H7 (cell line): ENCODE results near the gene WDR31. TPM values are rescaled to one million over a fixed set of nuclear protein-coding genes. Genes with fewer than 3 reads are reported as not detected.

Source experiments
- DNase-seq: peaks from one replicate; pipeline ENCODE4 v3.0.0; 2012
- H3K27me3 ChIP-seq: 2 replicates; pipeline ENCODE4 v1.6.0; 2011; ENCODE audit warnings: mild to moderate bottlenecking, low read length; ENCODE audit not compliant: control insufficient read depth, insufficient read depth
- H3K36me3 ChIP-seq: replicated peaks from 2 replicates; pipeline ENCODE4 v1.5.1; 2011; ENCODE audit warnings: low read length; ENCODE audit not compliant: control insufficient read depth, insufficient read depth
- H3K4me3 ChIP-seq: 2 replicates; pipeline ENCODE4 v1.5.1; 2011; ENCODE audit warnings: low read depth, mild to moderate bottlenecking, control low read depth, low read length, moderate library complexity; ENCODE audit not compliant: insufficient read depth
- total RNA-seq: library from RNA; depleted of rRNA; stranded (reverse); fragments of >200 nt; shearing (Covaris generic); gene quantifications from 2 replicates; pipeline ENCODE4 v1.2.3, GENCODE V29; 2014

The WDR31 gene
- total RNA-seq, 1 experiment from 2014 or later: 0.38 TPM

DNA sequence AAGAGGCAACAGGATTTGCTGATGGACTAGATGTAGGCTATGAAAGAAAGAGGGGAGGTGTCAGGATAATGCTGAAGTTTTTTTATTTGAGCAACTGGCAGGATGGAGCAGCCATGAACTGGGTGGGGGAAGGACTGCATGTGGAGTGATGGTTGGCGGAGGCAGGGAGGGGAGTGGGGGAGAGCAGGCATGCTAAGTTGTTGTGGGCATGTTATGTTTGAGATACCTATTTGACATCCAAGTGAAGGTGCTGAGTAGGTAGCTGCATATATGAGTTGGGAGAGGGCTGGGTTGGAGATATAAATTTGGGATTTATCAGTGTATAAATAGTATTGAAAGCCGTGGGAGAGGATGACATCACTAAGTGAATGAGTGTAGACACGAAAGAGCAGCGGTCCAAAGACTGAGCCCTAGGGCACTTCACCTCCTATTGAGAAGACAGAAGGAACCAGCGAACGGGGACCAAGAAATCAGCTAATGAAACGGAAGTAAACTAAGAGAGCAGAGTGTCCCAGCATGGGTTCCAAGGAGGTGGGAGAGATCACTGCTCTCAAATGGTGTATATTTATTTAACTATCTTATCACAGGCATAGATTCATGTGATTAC lies 16.7 kb upstream of the WDR31 start:
- H3K27me3 ChIP-seq: peaks cover 2% of the 10 kb centered on the region; the same call in 1 of the 2 replicates
- no peak for DNase-seq
- H3K4me3 ChIP-seq: no peak overlapping the region
- no peaks in the 10 kb centered on the region for H3K36me3 ChIP-seq

- no peak for DNase-seq
- H3K4me3 ChIP-seq: no peak overlapping the region
Observed at GRCh38 chr9:113355040-113355596, 15.0 kb upstream of the WDR31 start.

DNA sequence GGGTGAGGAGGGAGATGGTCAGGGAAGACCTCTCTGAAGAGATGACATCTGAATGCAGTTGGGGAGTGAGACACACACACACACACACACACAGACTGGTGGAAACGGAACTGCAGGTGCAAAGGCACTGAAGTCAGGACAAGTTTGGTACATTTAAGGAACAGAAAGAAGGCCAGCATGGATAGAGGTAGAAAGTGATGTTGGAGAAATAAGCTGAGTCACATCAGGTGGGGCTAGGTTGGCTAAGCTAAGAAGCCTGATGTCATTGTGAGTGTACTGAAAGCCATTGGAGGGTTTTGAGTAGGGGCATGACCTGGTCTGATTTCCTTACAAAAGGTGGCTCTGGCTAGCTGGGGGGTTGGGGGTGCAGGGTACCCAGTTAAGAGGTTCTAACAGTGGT lies 12.3 kb upstream of the WDR31 start:
- Histone ChIP-seq H3K27me3 (peaks cover 30% of the 10 kb centered on the region), H3K36me3 (no peaks in the 10 kb centered on the region), H3K4me3 (no peak overlapping the region)
- no peak for DNase-seq

More at GRCh38 chr9:113355040-113355596, 15.0 kb upstream of the WDR31 start:
- Histone ChIP-seq H3K27me3 (peaks cover 14% of the 10 kb centered on the region), H3K36me3 (no peaks in the 10 kb centered on the region)

- no peak overlapping the region for H3K4me3 ChIP-seq
Observed at GRCh38 chr9:113352006-113352405, 11.9 kb upstream of the WDR31 start.

GRCh38 chr9:113350937-113351336 lies 10.9 kb upstream of the WDR31 start:
- no peak for DNase-seq
- no peak overlapping the region for H3K4me3 ChIP-seq

More at GRCh38 chr9:113352006-113352405, 11.9 kb upstream of the WDR31 start:
- no peak for DNase-seq
- Histone ChIP-seq H3K27me3 (peaks cover 34% of the 10 kb centered on the region), H3K36me3 (no peaks in the 10 kb centered on the region)

GRCh38 chr9:113350107-113350661 lies 10.1 kb upstream of the WDR31 start:
- Histone ChIP-seq H3K36me3 (no peaks in the 10 kb centered on the region), H3K27me3 (peaks cover 34% of the 10 kb centered on the region), H3K4me3 (peak overlapping the region; percentile 66; the same call in 1 of the 2 replicates)
- DNase-seq: peak; percentile 48

More at GRCh38 chr9:113350937-113351336, 10.9 kb upstream of the WDR31 start:
- no peaks in the 10 kb centered on the region for H3K36me3 ChIP-seq
- H3K27me3 ChIP-seq: peaks cover 34% of the 10 kb centered on the region

DNA sequence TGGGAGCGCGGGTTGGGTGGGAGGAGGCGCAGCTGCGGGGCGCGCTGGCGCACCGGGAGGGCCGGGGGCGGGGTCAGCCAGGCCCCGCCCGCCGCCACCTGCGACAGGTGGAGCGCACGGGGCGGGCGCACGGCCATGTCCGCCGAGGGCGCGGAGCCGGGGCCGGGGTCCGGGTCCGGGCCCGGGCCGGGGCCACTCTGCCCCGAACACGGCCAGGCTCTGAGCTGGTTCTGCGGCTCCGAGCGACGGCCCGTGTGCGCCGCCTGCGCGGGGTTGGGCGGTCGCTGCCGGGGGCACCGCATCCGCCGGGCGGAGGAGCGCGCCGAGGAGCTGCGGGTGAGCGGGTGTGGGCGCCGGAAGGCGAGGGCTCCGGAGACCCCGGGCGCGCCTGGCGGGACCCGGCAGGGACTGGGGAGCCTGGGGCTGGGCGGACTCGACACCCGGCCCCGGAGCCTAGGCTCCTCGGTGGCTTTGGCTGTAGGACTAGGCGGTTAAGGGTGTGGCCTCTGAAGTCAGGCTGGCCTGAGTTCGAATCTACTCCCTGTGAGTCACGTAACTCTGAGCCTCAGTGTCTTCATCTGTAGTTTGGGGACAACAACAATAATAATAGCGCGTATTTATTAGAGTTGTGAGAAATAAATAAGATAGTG lies 9.5 kb upstream of the WDR31 start, which contains the start of gene BSPRY:
BSPRY (plus strand) TSS at position 97 of the 650 bp plus-strand sequence; CDS start at position 136, 39 bp downstream.
- Histone ChIP-seq H3K4me3 (peak within 1 kb of the TSS; percentile 66), H3K36me3 (no peaks in the 10 kb centered on the region), H3K27me3 (peaks cover 36% of the 10 kb centered on the region)
- DNase-seq: peak; percentile 95

DNA sequence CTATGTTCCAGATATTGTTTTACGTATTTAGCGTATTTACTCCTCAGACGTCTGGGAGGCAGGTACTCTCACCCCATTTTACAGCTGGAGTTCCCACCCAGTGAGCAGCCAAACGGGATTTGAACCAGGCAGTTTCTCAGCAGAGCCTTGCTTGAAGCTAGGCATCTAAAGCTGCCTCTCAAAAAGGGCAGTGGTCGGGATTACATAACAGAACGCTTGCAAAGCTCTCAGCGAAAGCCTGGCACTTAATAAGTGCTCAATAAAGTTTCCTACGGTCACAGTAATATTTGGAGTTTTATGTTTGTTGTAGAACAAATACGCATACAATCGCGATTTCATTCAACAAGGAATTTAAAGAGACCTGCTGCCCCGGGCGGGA lies 9.0 kb upstream of the WDR31 start:
- Histone ChIP-seq H3K36me3 (no peaks in the 10 kb centered on the region), H3K4me3 (peak overlapping the region; percentile 31; the same call in 1 of the 2 replicates), H3K27me3 (peaks cover 36% of the 10 kb centered on the region)
- no peak for DNase-seq

DNA sequence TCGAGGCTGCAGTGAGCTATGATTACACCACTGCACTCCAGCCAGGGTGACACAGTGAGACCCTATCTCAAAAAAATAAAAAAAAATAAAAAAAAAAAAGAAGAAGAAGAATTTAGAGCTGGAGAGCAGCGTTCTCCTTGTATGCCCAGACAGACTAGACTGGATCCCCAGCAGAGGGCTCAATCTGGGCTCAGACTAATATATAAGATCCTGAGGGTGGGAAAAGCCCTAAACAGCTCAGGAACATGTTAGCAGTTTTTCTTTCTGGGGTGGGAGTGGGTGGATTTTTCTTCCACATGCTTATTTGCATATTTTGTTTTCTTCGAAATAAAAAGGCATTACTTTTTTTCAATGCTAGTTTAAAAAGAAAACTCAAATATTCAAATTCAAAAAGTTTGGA lies 8.4 kb upstream of the WDR31 start:
- Histone ChIP-seq H3K36me3 (no peaks in the 10 kb centered on the region), H3K27me3 (peaks cover 36% of the 10 kb centered on the region), H3K4me3 (no peak overlapping the region)
- no peak for DNase-seq

- H3K27me3 ChIP-seq: peaks cover 34% of the 10 kb centered on the region
- DNase-seq: no peak
- H3K36me3 ChIP-seq: no peaks in the 10 kb centered on the region
- no peak overlapping the region for H3K4me3 ChIP-seq
Observed at GRCh38 chr9:113345671-113346070, 5.6 kb upstream of the WDR31 start.

DNA sequence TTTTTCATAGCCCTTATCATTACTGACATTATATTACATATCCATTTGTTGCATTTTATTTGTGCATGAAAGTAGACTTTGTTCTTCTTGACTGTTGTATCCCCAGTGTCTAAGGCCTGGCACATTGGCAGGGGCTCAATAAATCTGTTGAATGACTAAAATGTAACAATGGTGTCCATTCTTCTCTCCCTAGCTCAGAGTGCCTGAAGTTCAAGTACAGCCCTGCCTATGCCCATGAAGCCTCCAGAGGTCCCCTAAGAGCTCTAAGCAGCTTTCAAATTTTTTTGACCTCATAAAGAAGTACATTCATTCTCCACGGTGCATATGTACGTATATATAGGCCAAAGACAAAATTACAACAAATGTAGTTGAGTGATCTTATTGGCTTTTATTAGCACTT lies 5.1 kb upstream of the WDR31 start:
- Histone ChIP-seq H3K27me3 (peaks cover 33% of the 10 kb centered on the region), H3K36me3 (no peaks in the 10 kb centered on the region), H3K4me3 (no peak overlapping the region)
- no peak for DNase-seq

- Histone ChIP-seq H3K27me3 (peaks cover 27% of the 10 kb centered on the region), H3K4me3 (no peak overlapping the region), H3K36me3 (no peaks in the 10 kb centered on the region)
- DNase-seq: no peak
Observed at GRCh38 chr9:113343732-113344231, 3.7 kb upstream of the WDR31 start.

DNA sequence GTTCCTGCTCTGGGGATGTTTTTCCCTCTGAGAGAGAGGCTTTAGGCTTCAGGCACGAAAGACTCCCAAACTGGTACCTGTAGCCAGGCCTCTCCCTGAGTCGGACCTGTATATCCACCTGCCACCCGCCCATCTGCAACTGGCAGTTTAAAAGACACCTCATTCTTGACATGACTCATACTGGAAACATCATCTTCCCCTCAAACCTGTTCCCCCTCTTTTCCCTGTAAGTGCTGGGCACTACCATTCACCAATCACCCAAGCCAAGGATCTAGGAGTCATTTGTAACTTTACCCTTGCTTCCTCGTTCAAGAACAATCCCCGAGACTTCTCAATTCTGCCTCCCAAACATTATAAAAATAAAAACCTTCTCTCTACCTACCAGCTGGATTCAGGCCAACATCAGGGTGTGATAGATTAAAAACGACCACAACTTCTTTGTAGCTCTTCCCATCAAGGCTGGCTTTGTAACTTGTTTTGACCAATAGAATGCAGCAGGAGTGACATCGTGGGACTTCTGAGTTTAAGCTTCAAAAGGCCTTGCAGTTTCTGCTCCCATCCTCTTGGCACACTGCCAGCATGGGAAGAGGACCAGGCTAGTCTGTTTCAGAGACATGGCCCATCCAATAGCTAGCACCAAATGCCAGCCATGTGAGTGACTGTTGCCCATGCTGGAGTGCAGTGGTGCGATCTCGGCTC lies 1.8 kb upstream of the WDR31 start:
- Histone ChIP-seq H3K36me3 (no peaks in the 10 kb centered on the region), H3K4me3 (no peak overlapping the region), H3K27me3 (peaks cover 18% of the 10 kb centered on the region)
- no peak for DNase-seq

DNA sequence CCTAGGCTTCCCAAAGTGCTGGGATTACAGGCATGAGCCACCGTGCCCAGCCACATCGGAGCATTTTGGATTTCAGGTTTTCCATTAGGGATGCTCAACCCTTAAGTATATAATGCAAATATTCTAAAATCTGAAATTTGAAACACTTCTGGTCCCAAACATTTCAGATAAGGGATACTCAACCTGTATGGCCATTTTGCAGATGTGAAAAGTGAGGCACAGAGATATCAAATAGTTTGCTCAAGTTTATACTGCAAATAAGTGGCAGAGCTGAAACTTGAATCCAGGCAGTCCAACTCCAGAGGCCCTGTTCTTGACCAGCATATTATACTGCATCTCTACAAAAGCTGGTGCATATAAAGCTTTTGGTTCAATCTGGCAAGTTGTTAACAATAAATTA lies 2.4 kb downstream of the WDR31 start:
- Histone ChIP-seq H3K36me3 (no peaks in the 10 kb centered on the region), H3K4me3 (no peak overlapping the region), H3K27me3 (peaks cover 16% of the 10 kb centered on the region)
- no peak for DNase-seq
